NCI-H2029 (cell line): ENCODE results near the gene ANXA11.
A peak's percentile ranks its signal among the peaks of the same experiment; 100 is the strongest.

Experiments used
- DNase-seq: peaks from one replicate; lab custom pipeline; 2025; lab: John Stamatoyannopoulos, UW

ANXA11 gene

DNA sequence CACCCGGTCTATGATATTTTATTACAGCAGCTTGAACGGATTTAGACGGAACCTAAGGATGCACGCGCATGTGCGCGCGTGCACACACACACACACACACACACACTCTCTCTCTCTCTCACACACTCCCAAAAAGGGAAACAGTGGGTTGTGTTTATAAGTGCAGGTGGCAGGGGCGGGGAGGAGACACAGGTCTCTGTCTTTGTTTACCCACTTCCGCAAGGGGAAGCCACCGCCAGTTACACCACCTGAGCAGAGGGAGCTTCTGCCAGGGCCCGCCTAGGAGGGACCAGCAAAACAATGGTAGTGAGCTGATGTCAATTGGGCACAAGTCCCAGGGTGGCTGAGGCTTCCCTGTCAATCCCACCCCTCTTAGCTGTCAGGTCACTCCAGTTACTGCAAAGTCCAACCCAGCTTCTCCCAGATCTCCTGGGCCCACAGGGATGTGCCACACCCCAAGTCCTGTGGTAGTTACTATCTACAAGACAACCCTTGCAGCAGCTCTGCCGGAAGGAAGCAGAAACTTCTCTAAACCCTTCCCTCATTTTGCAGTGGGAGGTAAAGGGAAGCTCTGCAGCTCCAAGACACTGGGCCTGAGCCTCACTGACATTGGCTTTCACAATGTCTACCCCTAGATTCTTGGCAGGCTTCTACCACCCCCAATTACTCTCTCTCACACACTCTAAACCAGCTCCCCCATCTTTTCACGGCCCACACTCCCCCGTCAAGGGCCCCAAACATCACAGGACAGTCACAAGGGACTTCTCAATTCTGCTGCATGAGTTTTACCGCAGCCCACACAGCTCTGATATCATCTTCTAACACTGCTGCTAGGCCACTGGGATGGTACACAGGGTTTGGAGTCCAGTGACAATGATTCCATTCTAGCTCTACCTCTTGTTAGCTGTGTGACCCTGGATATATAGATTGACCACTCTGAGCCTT lies 17.6 kb downstream of the ANXA11 start:
- DNase-seq = peak; percentile 85

DNA sequence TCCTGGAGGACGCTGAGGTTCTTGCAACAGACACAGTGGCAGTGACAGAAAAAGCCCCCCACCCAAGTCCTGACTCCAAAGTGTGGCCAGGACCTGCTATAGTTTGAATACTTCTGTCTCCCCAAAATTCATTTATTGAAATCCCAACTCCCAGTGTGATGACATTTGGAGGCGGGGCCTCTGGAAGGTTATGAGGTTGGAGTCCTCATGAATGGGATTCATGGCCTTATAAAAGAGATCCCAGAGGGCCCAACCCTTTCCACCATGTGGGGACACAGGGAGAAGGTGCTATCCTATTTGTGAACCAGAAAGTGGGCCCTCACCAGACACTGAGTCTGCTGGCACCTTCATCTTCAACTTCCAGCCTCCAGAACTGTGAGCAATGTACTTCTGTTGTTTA lies 18.3 kb downstream of the ANXA11 start:
- no peak for DNase-seq

DNA sequence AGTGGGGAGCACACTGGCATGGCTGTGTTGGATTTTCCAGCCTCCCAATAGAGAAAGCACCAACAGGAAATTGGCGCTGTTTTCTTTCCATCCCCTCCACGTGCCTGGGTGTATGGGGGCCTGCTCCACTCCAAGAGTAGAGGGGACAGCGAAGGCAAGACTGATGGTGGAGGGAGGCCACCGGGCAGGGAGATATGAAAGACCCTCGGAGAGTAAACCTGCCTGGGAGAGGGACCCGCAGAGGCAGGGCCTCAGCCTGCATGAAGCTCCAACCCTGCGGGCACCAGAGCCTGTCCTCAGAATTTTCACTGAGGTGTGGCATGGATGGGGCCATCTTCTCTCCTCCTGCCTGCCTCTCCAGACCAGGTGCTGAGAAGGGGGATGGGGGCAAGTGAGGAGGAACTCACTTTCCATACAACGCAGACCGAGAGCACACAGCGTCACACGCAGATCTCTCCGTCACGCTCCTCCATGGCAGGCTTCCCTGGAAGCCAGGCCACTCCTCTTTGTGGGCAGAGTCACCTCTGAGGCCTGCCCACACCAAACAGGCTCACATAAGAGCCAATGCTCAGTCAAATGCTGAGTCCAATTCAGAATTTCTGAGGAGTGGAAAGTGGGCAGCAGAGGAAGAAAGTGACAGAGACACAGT lies 18.8 kb downstream of the ANXA11 start:
- peak; percentile 82 for DNase-seq

GRCh38 chr10:80185578-80186299 lies 19.6 kb downstream of the ANXA11 start:
- no peak for DNase-seq

- no peak for DNase-seq
Observed at GRCh38 chr10:80184291-80184690, 21.0 kb downstream of the ANXA11 start.

DNA sequence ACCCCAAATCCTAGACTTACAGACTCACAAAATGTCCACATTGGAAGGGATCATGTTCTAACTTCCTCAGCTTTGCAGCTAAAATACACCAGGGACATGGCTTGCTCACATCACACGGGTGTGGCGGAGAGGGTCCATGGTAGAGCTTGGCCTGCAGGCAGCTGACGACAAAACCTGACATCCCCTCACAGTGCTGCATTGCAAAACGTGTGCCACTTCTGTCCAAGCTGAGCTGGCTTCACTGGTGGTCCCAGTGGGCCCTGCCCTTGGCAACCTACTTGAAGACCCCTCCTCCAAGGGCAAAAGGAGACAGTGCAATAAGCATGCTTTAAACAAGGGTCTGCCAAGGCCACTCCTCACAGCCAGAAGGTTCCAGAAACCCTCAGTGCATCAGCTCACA lies 21.9 kb downstream of the ANXA11 start:
- no peak for DNase-seq

GRCh38 chr10:80182986-80183385 lies 22.4 kb downstream of the ANXA11 start:
- DNase-seq = no peak

GRCh38 chr10:80177781-80178636 lies 27.3 kb downstream of the ANXA11 start:
- no peak for DNase-seq

GRCh38 chr10:80176526-80176925 lies 28.8 kb downstream of the ANXA11 start:
- no peak for DNase-seq

DNA sequence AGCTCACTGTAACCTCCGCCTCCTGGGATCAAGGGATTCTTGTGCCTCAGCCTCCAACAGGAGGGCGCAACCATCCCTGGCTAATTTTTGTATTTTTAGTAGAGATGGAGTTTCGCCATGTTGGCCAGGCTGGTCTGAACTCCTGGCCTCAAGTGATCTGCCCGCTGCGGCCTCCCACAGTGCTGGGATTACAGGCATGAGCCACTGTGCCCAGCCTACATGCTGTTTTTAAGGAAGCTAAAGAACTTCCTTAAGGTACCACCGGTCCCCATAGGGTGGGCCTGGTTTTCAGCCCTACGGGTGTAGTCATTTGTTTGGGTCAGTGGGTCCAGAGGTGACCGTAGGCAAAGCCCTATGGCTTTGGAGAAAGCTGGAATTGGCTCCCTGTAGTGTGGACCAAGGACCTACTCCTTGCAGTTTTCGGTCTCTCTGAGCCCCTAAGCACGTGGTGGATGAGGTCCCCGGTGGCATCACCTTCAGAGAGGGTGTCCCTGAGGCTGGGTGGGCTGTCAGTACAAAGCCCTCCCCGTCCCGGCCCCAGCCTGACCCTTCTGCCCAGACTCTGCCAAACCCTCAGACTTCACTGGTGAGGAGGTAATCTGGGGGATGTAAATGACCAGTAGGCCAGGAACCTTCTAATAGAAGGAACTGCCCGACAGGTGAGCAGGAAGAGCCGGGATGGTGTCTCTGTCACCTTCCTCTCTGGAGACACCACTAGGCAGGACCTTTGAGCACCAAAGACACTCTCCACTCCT lies 30.5 kb downstream of the ANXA11 start:
- no peak for DNase-seq

DNA sequence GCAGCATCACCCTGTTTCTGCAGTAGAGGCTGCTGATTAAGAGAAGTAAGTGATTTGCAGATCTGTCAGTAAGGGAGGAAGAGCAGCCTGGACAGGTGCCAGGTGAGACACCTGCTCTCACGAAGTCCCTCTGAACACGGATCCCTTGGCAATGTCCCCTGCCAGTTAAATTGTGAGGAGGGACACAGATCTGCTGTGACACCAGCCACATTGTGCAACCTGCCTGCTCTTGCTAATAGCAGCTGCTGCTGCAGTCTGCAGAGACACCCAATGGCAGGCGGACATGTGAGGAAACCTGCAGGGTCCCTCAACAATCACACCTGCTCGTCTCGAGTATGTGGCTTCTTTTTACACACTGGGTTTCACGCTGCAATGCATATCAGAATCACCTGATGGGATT lies 31.9 kb downstream of the ANXA11 start:
- DNase-seq = peak; percentile 87

- DNase-seq = peak; percentile 40
Observed at GRCh38 chr10:80172896-80173295, 32.4 kb downstream of the ANXA11 start.

GRCh38 chr10:80171248-80171660 lies 34.1 kb downstream of the ANXA11 start:
- no peak for DNase-seq

DNA sequence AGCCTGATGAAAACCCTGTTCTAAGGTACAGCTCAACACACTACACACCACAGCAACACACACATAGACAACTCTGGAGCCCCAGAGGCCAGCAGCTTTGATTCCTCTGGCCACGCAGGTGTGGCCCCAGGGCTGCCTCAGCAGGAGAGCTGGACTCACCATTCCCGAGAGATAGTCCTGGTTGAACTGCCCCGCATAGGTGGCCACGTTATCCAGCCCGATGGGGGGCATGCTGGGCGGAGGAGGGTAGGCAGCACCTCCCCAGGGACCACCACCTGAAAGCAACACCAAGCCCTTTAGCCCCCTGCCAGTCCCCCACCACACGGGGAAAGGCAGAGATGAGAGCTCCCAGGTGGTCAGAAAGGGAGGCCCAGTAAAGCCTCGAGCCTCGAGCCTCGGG lies 34.7 kb downstream of the ANXA11 start:
- DNase-seq = no peak

DNA sequence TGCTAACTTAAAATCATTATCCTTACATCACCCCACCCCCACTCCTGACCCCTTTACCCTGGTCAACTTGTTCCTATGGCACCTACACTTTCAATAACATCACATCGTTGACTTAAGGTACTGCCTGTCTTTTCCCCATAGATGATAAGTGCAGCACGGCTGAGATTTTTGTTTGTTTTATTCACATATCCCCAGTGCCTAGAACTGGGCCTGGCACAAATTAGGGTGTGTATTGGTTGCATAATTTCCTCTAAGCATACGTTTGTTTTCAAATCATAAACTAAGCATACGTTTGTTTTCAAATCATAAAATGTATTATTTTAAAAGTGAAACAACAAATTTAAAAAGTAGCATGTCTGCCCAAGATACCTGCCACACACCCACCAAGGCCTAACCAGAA lies 35.3 kb downstream of the ANXA11 start:
- DNase-seq = no peak

- no peak for DNase-seq
Observed at GRCh38 chr10:80168679-80169380, 36.5 kb downstream of the ANXA11 start.

DNA sequence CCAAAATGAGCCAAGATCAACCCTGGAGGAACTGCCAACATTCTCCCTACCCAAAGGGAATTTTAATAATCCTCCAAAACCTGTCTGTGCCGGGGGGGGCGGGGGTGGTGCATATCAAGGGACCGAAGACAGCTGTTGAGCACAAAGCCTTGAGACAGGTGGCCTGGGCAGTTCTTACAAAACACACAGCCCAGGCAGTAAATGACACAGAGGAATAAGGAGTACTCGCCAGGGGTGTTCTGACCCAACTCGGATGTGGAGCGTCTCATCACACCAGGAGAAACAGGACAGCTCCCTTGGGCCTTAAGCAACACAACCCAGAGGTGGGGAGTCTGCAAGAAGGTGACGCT lies 37.2 kb downstream of the ANXA11 start:
- DNase-seq = no peak

- no peak for DNase-seq
Observed at GRCh38 chr10:80167471-80168161, 37.7 kb downstream of the ANXA11 start.

GRCh38 chr10:80166581-80167470 lies 38.5 kb downstream of the ANXA11 start:
- DNase-seq = no peak
